Heart right ventricle (tissue), 16 donors: Measurements from ENCODE around the gene USP47. TPM values are rescaled to one million over a fixed set of nuclear protein-coding genes. Genes with fewer than 3 reads are reported as not detected.
A peak's percentile ranks its signal among the peaks of the same experiment; 100 is the strongest.

Source experiments
- ATAC-seq, 8 donors: fragments of 200-7000 bp; cut with Tn5 transposase; one replicate each; pipeline ENCODE4 v1.9.1; 2020; ENCODE audit warnings: mild to moderate bottlenecking in 8 of 8, moderate library complexity in 8 of 8, moderate number of reproducible peaks in 1 of 8
- DNase-seq, 2 donors: peaks; one replicate each; pipeline ENCODE4 v3.0.0-alpha.2; 2020
- H3K27ac ChIP-seq, 10 donors: fragments of 200-600 bp; sonication (generic) in 2 of 10; one replicate each; pipeline versions ENCODE4 v1.5.0 to v1.8.0; 2020 to 2022; ENCODE audit warnings: mild to moderate bottlenecking in 3 of 10
- H3K27me3 ChIP-seq, 7 donors: fragments of 200-600 bp; one replicate each; pipeline ENCODE4 v1.8.0; 2021 to 2022; ENCODE audit warnings: mild to moderate bottlenecking in 2 of 7
- H3K36me3 ChIP-seq, 9 donors: fragments of 200-600 bp; sonication (generic) in 1 of 9; one replicate each; pipeline versions ENCODE4 v1.5.0 to v1.8.0; 2020 to 2022; ENCODE audit warnings: mild to moderate bottlenecking in 2 of 9
- H3K4me1 ChIP-seq, 9 donors: fragments of 200-600 bp; sonication (generic) in 1 of 9; one replicate each; pipeline versions ENCODE4 v1.5.0 to v1.8.0; 2020 to 2022; ENCODE audit warnings: mild to moderate bottlenecking in 4 of 9
- H3K4me3 ChIP-seq, 10 donors: fragments of 200-600 bp; sonication (generic) in 2 of 10; one replicate each; pipeline versions ENCODE4 v1.5.0 to v1.8.0; 2020 to 2022; ENCODE audit warnings: mild to moderate bottlenecking in 7 of 10, moderate library complexity in 2 of 10
- H3K9me3 ChIP-seq, 11 donors: fragments of 200-600 bp in 10 of 11; sonication (generic) in 2 of 11; one replicate each; pipeline versions ENCODE4 v1.5.0 to v1.8.0; 2013 to 2022; ENCODE audit warnings: mild to moderate bottlenecking in 2 of 11, control low read depth in 1 of 11, moderate library complexity in 1 of 11
- CTCF ChIP-seq, 9 donors: fragments of 200-600 bp; sonication (generic) in 2 of 9; IDR thresholded peaks; one replicate each; pipeline versions ENCODE4 v1.5.0 to v1.8.0; 2021 to 2022; ENCODE audit warnings: antibody characterized with exemption in 9 of 9, mild to moderate bottlenecking in 5 of 9, moderate library complexity in 1 of 9
- WGBS, 2 donors: extraction: QIAGEN DNeasy Blood & Tissue Kit; methylation state at CpG; one replicate each; pipeline ENCODE4 v1.1.7; 2013; ENCODE audit warnings: inconsistent platforms in 1 of 2; 5-methylcytosine and 5-hydroxymethylcytosine counted together
- intact Hi-C, 10 donors: fragments of 100-400 bp; cut with DNase I; formaldehyde crosslinking; loops; one replicate each; pipeline versions ENCODE4 v1.11.1 to v1.14.2; 2022
- long read RNA-seq, 3 donors: library from polyadenylated mRNA; unstranded; transcript quantifications; one replicate each; pipeline ENCODE4 v2.0.0, GENCODE V29; 2020 to 2021
- polyA plus RNA-seq, 2 donors: library from polyadenylated mRNA; stranded (reverse); fragments of 200-250 nt; gene quantifications; one replicate each; pipeline ENCODE4 v1.2.3, GENCODE V29; 2013
- total RNA-seq, 10 donors: library from RNA; stranded (reverse); fragmentation: NEBNext Ultra II Directional in 3 of 10; extraction: Animal tissue kit (Norgen Biotek cat#: 25700) in 3 of 10; gene quantifications; one replicate each; pipeline versions ENCODE4 v1.2.1 to v1.2.4, GENCODE V29; 2021 to 2023
- donor health status: Arrhythmogenic right ventricular cardiomyopathy.
- donor health status: ischemic (EF 13 %, LVEDD 7.1; RV severe dilation, severe dysfunction).
- donor health status: healthy with polysubstance abuse.
- donor health status: DM: no; HTN: yes; CAD: no.
- donor health status: DM: no; HTN: no; CAD: no.
- donor health status: ischemic (EF 25% LVEDD 6.9; RV normal size, moderate dysfunction).
- donor health status: ischemic (EF 25% LVEDD 5.7; RV mildly dilated, moderate dysfunction).
- donor health status: healthy.
- donor health status: DM: yes; HTN: yes; CAD: no.
- donor health status: Ischemic cardiomyopathy.
- donor health status: ischemic (EF 35%, LVEDD 5.7; RV mildly dilated, moderate dysfunction).
- donor health status: nonischemic (EF 11% LVEDD 7.7; RV severe dilation, severe dysfunction).
- donor health status: DM: yes; HTN: yes; CAD: no.
- donor health status: PGD.
- donor health status: ischemic (EF 29% LVEDD 5.4; RV normal size, mild dysfunction).
- donor health status: nonischemic (EF 23%, LVEDD 6.1; RV moderate dilation, normal function).

Gene USP47
- 10 to 100 TPM; 46.4 to 56.4 (median 52.8) TPM for total RNA-seq
- polyA plus RNA-seq: 10 to 100 TPM; 30.5 to 33.2 TPM
- long read RNA-seq, donor 1, full-length matches to known transcripts: 121 of 235 reads
- long read RNA-seq, donor 1, partial matches to known transcripts: 79 of 235 reads
- long read RNA-seq, donor 1, other reads (novel, unspliced or antisense): 35 of 235 reads
- long read RNA-seq, donor 2, full-length matches to known transcripts: 161 of 306 reads
- long read RNA-seq, donor 2, partial matches to known transcripts: 96 of 306 reads
- long read RNA-seq, donor 2, other reads (novel, unspliced or antisense): 49 of 306 reads
- long read RNA-seq, donor 3, full-length matches to known transcripts: 136 of 318 reads
- long read RNA-seq, donor 3, partial matches to known transcripts: 143 of 318 reads
- long read RNA-seq, donor 3, other reads (novel, unspliced or antisense): 39 of 318 reads

GRCh38 chr11:11841723-11842420 lies at the start of gene USP47:
USP47 (plus strand) TSS chr11:11841972; CDS start chr11:11842186, 214 bp downstream.
- peak within 1 kb of the TSS; percentile 93 to 99 (median 97) for H3K27ac ChIP-seq

DNA sequence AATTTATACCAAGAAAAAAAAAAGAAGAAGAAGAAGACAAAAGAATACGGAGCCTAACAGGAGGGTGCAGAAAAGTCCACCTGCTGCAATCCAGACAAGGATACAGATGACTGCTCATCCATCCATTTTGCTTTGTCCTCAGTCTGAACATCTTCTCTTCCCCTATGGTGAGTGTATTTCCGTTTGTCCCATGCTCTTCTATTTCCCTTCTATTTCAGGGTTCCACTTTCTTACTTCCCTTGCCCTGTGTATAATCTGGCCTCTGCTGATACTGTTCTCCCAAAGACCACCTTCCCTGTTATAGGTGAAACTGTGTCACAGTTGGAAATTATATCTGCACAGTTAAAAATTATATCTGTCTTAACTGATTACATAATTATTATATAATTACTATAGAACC lies 48.7 kb upstream of the USP47 start:
- intact Hi-C loops: loop anchor here in 2 of 10 donors (10.0 kb wide), 2 partner anchors 252 to 482 kb away; no protein-coding TSS in a partner anchor
- H3K36me3 ChIP-seq: no peaks in the 10 kb centered on the region
- no peaks in the 10 kb centered on the region for H3K9me3 ChIP-seq
- DNase-seq (no peak), ATAC-seq (no peak)
- H3K4me3 ChIP-seq: no peak overlapping the region
- WGBS, 2 donors: 78 to 85% methylated on average over 2 of the region's 2 CpGs
- H3K4me1 ChIP-seq: no peaks in the 10 kb centered on the region
- peaks cover 0 to 27% (median 0%) of the 10 kb centered on the region in 7 donors for H3K27me3 ChIP-seq
- H3K27ac ChIP-seq: no peak overlapping the region
- TF ChIP-seq CTCF (IDR thresholded peaks at IDR 0.05): no peak

More at GRCh38 chr11:11841723-11842420, at the start of gene USP47:
- Histone ChIP-seq H3K9me3 (no peaks in the 10 kb centered on the region), H3K4me1 (peaks cover 0 to 47% (median 38%) of the 10 kb centered on the region in 9 donors), H3K27me3 (no peaks in the 10 kb centered on the region), H3K36me3 (no peaks in the 10 kb centered on the region), H3K4me3 (peak within 1 kb of the TSS; percentile 61 to 97 (median 84))
- peak; percentile 38 to 81 (median 59) for TF ChIP-seq CTCF (IDR thresholded peaks at IDR 0.05)
- ATAC-seq (peak; percentile 90 to 96 (median 94)), DNase-seq (peak; percentile 94 to 95)
- intact Hi-C loops: loop anchor here in 2 of 10 donors (5.0 kb wide), 2 partner anchors 45 to 200 kb away; no protein-coding TSS in a partner anchor
- 0 to 1% methylated on average over 70 of the region's 70 CpGs for WGBS, 2 donors

DNA sequence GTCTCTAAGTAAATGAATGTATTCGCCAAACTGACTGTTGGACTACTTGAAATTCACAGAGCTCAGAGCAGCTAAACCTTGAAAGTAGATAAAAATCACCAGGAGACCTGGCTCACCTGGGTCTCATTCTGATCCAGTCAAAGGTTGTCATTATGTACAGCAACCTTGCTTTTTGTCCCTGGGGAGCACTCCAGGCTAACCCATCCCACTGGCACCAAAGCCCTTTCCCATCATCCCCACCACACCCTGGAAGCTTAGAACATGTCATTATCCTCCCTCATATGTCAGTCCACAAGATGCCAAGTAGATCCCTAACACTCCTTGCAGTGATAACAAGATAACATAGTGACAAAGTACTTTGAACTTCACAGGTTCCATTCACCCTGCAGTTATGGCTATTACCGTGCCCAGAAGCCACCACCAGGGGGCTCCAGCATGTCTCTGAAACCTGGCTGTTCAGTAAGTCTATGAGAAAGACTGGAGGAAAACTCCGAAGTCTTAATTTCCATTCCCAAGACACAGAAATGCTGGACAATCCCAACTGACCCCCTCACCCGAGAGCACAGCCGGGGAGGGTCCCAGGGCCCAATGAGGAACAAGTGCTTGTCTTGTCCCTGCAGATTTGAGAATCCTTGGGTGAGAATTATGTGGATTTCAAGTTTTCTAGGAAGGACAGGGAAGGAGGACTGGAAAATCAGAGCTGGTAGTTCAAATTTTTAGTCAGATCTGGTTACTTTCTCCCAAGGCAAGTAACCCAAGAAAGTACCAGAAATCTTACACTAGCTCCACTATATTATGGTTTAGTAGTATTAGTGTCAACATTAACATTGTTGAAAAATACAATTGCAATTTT lies 43.0 kb upstream of the USP47 start:
- peak; percentile 79 to 95 (median 91) for ATAC-seq
- WGBS, 2 donors: 20 to 21% methylated on average over 5 of the region's 5 CpGs
- Histone ChIP-seq H3K27me3 (peaks cover 0 to 22% (median 0%) of the 10 kb centered on the region in 7 donors), H3K4me3 (no peak overlapping the region), H3K4me1 (peaks cover 0 to 9% (median 0%) of the 10 kb centered on the region in 9 donors), H3K27ac (no peak overlapping the region), H3K9me3 (no peaks in the 10 kb centered on the region), H3K36me3 (no peaks in the 10 kb centered on the region)
- TF ChIP-seq CTCF (IDR thresholded peaks at IDR 0.05): peak; percentile 81 to 97 (median 92)
- intact Hi-C loops: loop anchor here (1.0 to 10.0 kb wide), 11 partner anchors 38 to 483 kb away; partner anchors contain the start of gene USP47 (in 1 of the 10)
- DNase-seq: peak; percentile 83 to 86
